Activated naive CD4-positive, alpha-beta T cell treated with anti-CD3 and anti-CD28 coated beads, Interleukin-2, amount 50 U/mL, for 24 hours (primary cell): Measurements from ENCODE around the gene MAL.
"Not testable (repeated sequence)": the region's sequence is repeated elsewhere in the genome, so short reads cannot be mapped to it uniquely, and the experiment has no call there.

Experiments
- H3K27ac Mint-ChIP-seq: one replicate; pipeline ENCODE4 v1.8.0; 2021; ENCODE audit warnings: mild to moderate bottlenecking, mixed read lengths
- H3K27me3 Mint-ChIP-seq: one replicate; pipeline ENCODE4 v1.8.0; 2021; ENCODE audit warnings: mixed read lengths
- H3K36me3 Mint-ChIP-seq: one replicate; pipeline ENCODE4 v1.8.0; 2021; ENCODE audit warnings: mixed read lengths
- H3K4me1 Mint-ChIP-seq: one replicate; pipeline ENCODE4 v1.8.0; 2021; ENCODE audit warnings: mixed read lengths
- H3K4me3 Mint-ChIP-seq: one replicate; pipeline ENCODE4 v1.8.0; 2021; ENCODE audit warnings: mild to moderate bottlenecking, mixed read lengths
- H3K9me3 Mint-ChIP-seq: one replicate; pipeline ENCODE4 v1.8.0; 2021; ENCODE audit warnings: mixed read lengths

The MAL gene

GRCh38 chr2:95031726-95032116, 6.2 kb downstream of the MAL start:
- no peaks in the 10 kb centered on the region for H3K27me3 Mint-ChIP-seq
- no peaks in the 10 kb centered on the region for H3K9me3 Mint-ChIP-seq
- H3K4me1 Mint-ChIP-seq = peaks cover 81% of the 10 kb centered on the region
- no peak overlapping the region for H3K4me3 Mint-ChIP-seq
- H3K27ac Mint-ChIP-seq = peak overlapping the region; percentile 74
- H3K36me3 Mint-ChIP-seq = peaks cover 4% of the 10 kb centered on the region

GRCh38 chr2:95032341-95032740, 6.8 kb downstream of the MAL start:
- no peaks in the 10 kb centered on the region for H3K9me3 Mint-ChIP-seq
- peaks cover 9% of the 10 kb centered on the region for H3K36me3 Mint-ChIP-seq
- H3K27ac Mint-ChIP-seq = no peak overlapping the region
- no peaks in the 10 kb centered on the region for H3K27me3 Mint-ChIP-seq
- H3K4me3 Mint-ChIP-seq = no peak overlapping the region
- H3K4me1 Mint-ChIP-seq = peaks cover 81% of the 10 kb centered on the region

GRCh38 chr2:95032868-95033603, 7.5 kb downstream of the MAL start:
- H3K4me1 Mint-ChIP-seq = peaks cover 83% of the 10 kb centered on the region
- H3K27ac Mint-ChIP-seq = no peak overlapping the region
- peaks cover 16% of the 10 kb centered on the region for H3K36me3 Mint-ChIP-seq
- no peaks in the 10 kb centered on the region for H3K27me3 Mint-ChIP-seq
- H3K9me3 Mint-ChIP-seq = no peaks in the 10 kb centered on the region
- no peak overlapping the region for H3K4me3 Mint-ChIP-seq

GRCh38 chr2:95034221-95034620, 8.7 kb downstream of the MAL start:
- Mint-ChIP-seq H3K27ac (peak overlapping the region; percentile 52), H3K4me3 (peak overlapping the region; percentile 16), H3K4me1 (peaks cover 86% of the 10 kb centered on the region), H3K9me3 (peaks cover 6% of the 10 kb centered on the region), H3K27me3 (no peaks in the 10 kb centered on the region), H3K36me3 (peaks cover 26% of the 10 kb centered on the region)

DNA sequence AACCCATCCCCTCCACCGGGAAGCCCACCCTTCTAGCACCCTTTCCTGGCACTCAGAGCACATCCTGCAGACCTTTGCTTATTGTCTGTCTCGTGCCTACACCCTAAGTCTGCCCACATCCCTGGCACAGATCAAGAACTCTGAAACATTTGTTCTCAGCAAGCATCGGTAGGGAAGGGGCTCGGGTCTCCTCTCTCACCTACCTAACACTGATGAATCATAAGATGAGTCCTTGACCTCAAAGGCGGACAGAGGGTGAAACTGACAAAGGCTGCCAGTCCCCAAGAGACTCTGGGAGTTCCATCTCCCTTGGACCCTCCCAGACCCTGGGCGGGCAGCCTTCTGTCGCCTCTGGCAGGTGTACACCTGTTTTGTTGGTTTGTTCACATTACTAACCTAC, 9.3 kb downstream of the MAL start:
- no peaks in the 10 kb centered on the region for H3K27me3 Mint-ChIP-seq

GRCh38 chr2:95036596-95037383, 11.3 kb downstream of the MAL start:
- Mint-ChIP-seq H3K36me3 (peaks cover 28% of the 10 kb centered on the region), H3K27me3 (no peaks in the 10 kb centered on the region), H3K4me1 (peaks cover 82% of the 10 kb centered on the region), H3K9me3 (peaks cover 6% of the 10 kb centered on the region), H3K4me3 (peak overlapping the region; percentile 51), H3K27ac (peak overlapping the region; percentile 91)

More for the DNA sequence above, 9.3 kb downstream of the MAL start:
- Mint-ChIP-seq H3K9me3 (peaks cover 6% of the 10 kb centered on the region), H3K27ac (no peak overlapping the region), H3K36me3 (peaks cover 26% of the 10 kb centered on the region), H3K4me3 (no peak overlapping the region), H3K4me1 (peaks cover 84% of the 10 kb centered on the region)

DNA sequence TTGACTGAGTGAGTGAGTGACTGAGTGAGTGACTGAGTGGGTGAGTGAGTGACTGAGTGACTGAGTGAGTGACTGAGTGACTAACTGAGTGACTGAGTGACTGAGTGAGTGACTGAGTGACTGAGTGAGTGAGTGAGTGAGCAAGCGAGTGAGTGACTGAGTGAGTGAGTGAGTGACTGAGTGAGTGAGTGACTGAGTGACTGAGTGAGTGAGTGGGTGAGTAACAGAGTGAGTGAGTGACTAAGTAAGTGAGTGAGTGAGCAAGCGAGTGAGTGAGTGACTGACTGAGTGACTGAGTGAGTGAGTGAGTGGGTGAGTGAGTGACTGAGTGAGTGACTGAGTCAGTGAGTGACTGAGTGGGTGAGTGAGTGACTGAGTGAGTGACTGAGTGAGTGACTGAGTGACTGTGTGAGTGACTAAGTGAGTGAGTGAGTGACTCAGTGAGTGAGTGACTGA, 11.9 kb downstream of the MAL start:
- peaks cover 6% of the 10 kb centered on the region for H3K9me3 Mint-ChIP-seq
- no peak overlapping the region for H3K4me3 Mint-ChIP-seq
- H3K4me1 Mint-ChIP-seq = peaks cover 85% of the 10 kb centered on the region
- H3K27me3 Mint-ChIP-seq = no peaks in the 10 kb centered on the region
- H3K36me3 Mint-ChIP-seq = peaks cover 28% of the 10 kb centered on the region
- H3K27ac Mint-ChIP-seq = peak overlapping the region; percentile 91

DNA sequence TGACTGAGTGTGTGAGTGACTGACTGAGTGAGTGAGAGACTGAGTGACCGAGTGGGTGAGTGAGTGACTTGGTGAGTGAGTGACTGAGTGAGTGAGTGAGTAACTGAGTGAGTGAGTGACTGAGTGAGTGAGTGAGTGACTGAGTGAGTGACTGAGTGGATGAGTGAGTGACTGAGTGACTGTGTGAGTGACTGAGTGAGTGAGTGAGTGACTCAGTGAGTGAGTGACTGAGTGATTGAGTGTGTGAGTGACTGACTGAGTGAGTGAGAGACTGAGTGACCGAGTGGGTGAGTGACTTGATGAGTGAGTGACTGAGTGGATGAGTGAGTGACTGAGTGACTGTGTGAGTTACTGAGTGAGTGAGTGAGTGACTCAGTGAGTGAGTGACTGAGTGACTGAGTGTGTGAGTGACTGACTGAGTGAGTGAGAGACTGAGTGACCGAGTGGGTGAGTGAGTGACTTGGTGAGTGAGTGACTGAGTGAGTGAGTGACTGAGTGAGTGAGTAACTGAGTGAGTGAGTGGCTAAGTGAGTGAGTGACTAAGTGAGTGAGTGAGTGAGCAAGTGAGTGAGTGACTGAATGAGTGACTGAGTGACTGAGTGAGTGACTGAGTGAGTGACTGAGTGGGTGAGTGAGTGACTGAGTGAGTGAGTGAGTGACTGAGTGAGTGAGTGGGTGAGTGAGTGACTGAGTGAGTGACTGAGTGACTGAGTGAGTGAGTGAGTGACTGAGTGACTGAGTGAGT, 12.5 kb downstream of the MAL start:
- H3K4me3 Mint-ChIP-seq = not testable (repeated sequence)

GRCh38 chr2:95038635-95039298, 13.3 kb downstream of the MAL start:
- Mint-ChIP-seq H3K36me3 (peaks cover 28% of the 10 kb centered on the region), H3K9me3 (peaks cover 6% of the 10 kb centered on the region), H3K27me3 (no peaks in the 10 kb centered on the region), H3K4me3 (no peak overlapping the region), H3K4me1 (peaks cover 91% of the 10 kb centered on the region), H3K27ac (peak overlapping the region; percentile 91)

More for the DNA sequence above, 12.5 kb downstream of the MAL start:
- H3K4me1 Mint-ChIP-seq = peaks cover 86% of the 10 kb centered on the region
- H3K36me3 Mint-ChIP-seq = peaks cover 28% of the 10 kb centered on the region
- H3K27me3 Mint-ChIP-seq, H3K9me3 Mint-ChIP-seq: not testable (repeated sequence)
- H3K27ac Mint-ChIP-seq = peak overlapping the region; percentile 91

DNA sequence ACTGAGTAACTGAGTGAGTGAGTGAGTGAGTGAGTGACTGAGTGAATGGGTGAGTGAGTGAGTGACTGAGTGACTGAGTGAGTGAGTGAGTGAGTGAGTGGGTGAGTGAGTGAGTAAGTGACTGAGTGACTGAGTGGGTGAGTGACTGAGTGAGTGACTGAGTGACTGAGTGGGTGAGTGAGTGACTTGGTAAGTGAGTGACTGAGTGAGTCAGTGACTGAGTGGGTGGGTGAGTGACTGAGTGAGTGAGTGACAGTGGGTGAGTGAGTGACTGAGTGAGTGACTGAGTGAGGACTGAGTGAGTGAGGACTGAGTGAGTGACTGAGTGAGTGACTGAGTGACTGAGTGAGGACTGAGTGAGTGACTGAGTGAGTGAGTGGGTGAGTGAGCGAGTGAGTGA, 13.9 kb downstream of the MAL start:
- Mint-ChIP-seq H3K9me3 (peaks cover 6% of the 10 kb centered on the region), H3K27me3 (no peaks in the 10 kb centered on the region), H3K4me3 (no peak overlapping the region), H3K4me1 (peaks cover 91% of the 10 kb centered on the region), H3K27ac (peak overlapping the region; percentile 91), H3K36me3 (peaks cover 28% of the 10 kb centered on the region)

- no peaks in the 10 kb centered on the region for H3K27me3 Mint-ChIP-seq
- peaks cover 28% of the 10 kb centered on the region for H3K36me3 Mint-ChIP-seq
Observed at GRCh38 chr2:95039978-95040377, 14.5 kb downstream of the MAL start.

GRCh38 chr2:95040426-95040825, 14.9 kb downstream of the MAL start:
- Mint-ChIP-seq H3K4me1 (peaks cover 91% of the 10 kb centered on the region), H3K9me3 (peaks cover 6% of the 10 kb centered on the region), H3K27ac (no peak overlapping the region), H3K36me3 (peaks cover 28% of the 10 kb centered on the region), H3K4me3 (no peak overlapping the region), H3K27me3 (no peaks in the 10 kb centered on the region)

More at GRCh38 chr2:95039978-95040377, 14.5 kb downstream of the MAL start:
- H3K4me3 Mint-ChIP-seq = no peak overlapping the region
- peaks cover 91% of the 10 kb centered on the region for H3K4me1 Mint-ChIP-seq
- H3K9me3 Mint-ChIP-seq = peaks cover 6% of the 10 kb centered on the region
- peak overlapping the region; percentile 53 for H3K27ac Mint-ChIP-seq

- Mint-ChIP-seq H3K4me3 (no peak overlapping the region), H3K27me3 (no peaks in the 10 kb centered on the region), H3K4me1 (peaks cover 93% of the 10 kb centered on the region), H3K27ac (peak overlapping the region; percentile 84), H3K9me3 (peaks cover 6% of the 10 kb centered on the region), H3K36me3 (peaks cover 28% of the 10 kb centered on the region)
Observed at GRCh38 chr2:95041060-95041823, 15.7 kb downstream of the MAL start.

- Mint-ChIP-seq H3K4me3 (no peak overlapping the region), H3K9me3 (peaks cover 6% of the 10 kb centered on the region), H3K36me3 (peaks cover 22% of the 10 kb centered on the region), H3K27ac (peak overlapping the region; percentile 84), H3K4me1 (peaks cover 93% of the 10 kb centered on the region), H3K27me3 (no peaks in the 10 kb centered on the region)
Observed at GRCh38 chr2:95041824-95042442, 16.4 kb downstream of the MAL start.
